ENCODE results near the gene RFWD3. TPM values are rescaled to one million over a fixed set of nuclear protein-coding genes. Genes with fewer than 3 reads are reported as not detected.

The RFWD3 gene
- total and polyA plus RNA-seq, 2 of the 13 experiments (the other 11 are each of a cell fraction or from before 2014, with no cell fraction given): 23.4 to 62.6 TPM

DNA sequence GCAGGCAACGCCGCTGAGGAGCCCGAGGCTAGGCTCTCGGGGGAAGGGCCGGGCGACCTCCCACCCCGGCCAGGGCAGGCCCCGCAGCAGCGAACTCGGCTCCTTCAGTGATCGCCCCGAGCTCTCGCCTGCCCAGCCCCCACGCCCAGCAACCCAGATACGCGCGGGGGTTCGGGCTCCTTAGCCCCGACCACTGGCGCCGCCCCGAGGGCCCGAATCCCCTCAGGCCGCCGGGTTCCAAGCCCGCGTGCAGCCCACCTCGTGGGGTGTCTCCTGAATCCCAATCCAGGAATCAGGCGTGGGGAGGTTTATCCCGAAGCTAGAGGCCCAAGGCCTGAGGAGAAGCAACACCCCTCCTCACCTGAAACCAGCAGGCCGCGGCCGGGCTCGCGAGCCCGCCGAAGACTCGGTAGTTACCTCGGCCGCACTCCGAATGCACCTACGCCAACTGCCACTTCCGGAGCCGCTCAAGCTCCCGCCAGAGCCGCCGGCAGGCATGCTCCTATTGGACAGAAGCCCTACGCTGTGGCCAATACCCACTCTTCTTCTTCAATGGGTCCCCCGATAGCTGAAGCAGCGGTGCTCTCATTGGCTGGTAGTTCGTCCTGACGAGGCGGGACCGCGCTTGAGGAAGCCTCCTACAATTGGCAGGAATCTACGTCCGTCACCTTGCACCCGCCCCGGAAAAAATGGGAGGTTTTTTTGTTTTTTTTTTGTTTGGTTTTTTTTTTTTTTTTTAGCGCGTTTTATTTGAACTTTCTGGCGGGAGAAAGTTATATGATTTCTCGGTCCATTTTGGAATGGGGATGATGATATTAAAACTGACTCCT lies at the start of gene RFWD3 (continued):
- TF ChIP-seq, protein P1, sequence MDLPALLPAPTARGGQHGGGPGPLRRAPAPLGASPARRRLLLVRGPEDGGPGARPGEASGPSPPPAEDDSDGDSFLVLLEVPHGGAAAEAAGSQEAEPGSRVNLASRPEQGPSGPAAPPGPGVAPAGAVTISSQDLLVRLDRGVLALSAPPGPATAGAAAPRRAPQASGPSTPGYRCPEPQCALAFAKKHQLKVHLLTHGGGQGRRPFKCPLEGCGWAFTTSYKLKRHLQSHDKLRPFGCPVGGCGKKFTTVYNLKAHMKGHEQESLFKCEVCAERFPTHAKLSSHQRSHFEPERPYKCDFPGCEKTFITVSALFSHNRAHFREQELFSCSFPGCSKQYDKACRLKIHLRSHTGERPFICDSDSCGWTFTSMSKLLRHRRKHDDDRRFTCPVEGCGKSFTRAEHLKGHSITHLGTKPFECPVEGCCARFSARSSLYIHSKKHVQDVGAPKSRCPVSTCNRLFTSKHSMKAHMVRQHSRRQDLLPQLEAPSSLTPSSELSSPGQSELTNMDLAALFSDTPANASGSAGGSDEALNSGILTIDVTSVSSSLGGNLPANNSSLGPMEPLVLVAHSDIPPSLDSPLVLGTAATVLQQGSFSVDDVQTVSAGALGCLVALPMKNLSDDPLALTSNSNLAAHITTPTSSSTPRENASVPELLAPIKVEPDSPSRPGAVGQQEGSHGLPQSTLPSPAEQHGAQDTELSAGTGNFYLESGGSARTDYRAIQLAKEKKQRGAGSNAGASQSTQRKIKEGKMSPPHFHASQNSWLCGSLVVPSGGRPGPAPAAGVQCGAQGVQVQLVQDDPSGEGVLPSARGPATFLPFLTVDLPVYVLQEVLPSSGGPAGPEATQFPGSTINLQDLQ (CRISPR knock-in tag; IDR thresholded peaks at IDR 0.05): no peak
- TF ChIP-seq, protein P2, sequence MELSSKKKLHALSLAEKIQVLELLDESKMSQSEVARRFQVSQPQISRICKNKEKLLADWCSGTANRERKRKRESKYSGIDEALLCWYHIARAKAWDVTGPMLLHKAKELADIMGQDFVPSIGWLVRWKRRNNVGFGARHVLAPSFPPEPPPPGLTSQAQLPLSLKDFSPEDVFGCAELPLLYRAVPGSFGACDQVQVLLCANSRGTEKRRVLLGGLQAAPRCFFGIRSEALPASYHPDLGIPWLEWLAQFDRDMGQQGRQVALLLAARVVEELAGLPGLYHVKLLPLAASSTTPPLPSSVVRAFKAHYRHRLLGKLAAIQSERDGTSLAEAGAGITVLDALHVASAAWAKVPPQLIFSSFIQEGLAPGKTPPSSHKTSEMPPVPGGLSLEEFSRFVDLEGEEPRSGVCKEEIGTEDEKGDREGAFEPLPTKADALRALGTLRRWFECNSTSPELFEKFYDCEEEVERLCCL (CRISPR knock-in tag; IDR thresholded peaks at IDR 0.05; ENCODE audit: borderline replicate concordance): peak; percentile 77; the same call in 1 of the 2 replicates
- TF ChIP-seq IRX3 (CRISPR knock-in tag; IDR thresholded peaks at IDR 0.05; ENCODE audit: borderline replicate concordance, low read depth): no peak
- TF ChIP-seq, protein P3, sequence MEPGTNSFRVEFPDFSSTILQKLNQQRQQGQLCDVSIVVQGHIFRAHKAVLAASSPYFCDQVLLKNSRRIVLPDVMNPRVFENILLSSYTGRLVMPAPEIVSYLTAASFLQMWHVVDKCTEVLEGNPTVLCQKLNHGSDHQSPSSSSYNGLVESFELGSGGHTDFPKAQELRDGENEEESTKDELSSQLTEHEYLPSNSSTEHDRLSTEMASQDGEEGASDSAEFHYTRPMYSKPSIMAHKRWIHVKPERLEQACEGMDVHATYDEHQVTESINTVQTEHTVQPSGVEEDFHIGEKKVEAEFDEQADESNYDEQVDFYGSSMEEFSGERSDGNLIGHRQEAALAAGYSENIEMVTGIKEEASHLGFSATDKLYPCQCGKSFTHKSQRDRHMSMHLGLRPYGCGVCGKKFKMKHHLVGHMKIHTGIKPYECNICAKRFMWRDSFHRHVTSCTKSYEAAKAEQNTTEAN (CRISPR knock-in tag; conservative IDR thresholded peaks at IDR 0.05): peak; percentile 74; the same call in 1 of the 2 replicates
- TF ChIP-seq SNAPC2 (CRISPR knock-in tag; IDR thresholded peaks at IDR 0.05): peak; percentile 0; the same call in 1 of the 2 replicates
- peak; percentile 50; the same call in 1 of the 2 replicates for TF ChIP-seq ZNF136 (CRISPR knock-in tag; IDR thresholded peaks at IDR 0.05; ENCODE audit: low read depth)
- TF ChIP-seq PAX8 (CRISPR knock-in tag; IDR thresholded peaks at IDR 0.05; ENCODE audit: borderline replicate concordance): peak; percentile 81; the same call in 1 of the 2 replicates
- no peak for TF ChIP-seq CENPX (CRISPR knock-in tag; IDR thresholded peaks at IDR 0.05)
- TF ChIP-seq TRIM24 (CRISPR knock-in tag; IDR thresholded peaks at IDR 0.05): no peak
- peak; percentile 90; the same call in 1 of the 2 replicates for TF ChIP-seq ZNF878 (CRISPR knock-in tag; IDR thresholded peaks at IDR 0.05)
- no peak for TF ChIP-seq PRPF4 (IDR thresholded peaks at IDR 0.05; ENCODE audit: low read depth, low read length, poor library complexity, severe bottlenecking)
- TF ChIP-seq SMARCE1 (IDR thresholded peaks at IDR 0.05; ENCODE audit: borderline replicate concordance): no peak
- TF ChIP-seq ZNF430 (CRISPR knock-in tag; IDR thresholded peaks at IDR 0.05): peak; percentile 90
- no peak for TF ChIP-seq ZNF354B (CRISPR knock-in tag; IDR thresholded peaks at IDR 0.05)
- no peak for TF ChIP-seq PHF21A (CRISPR knock-in tag; IDR thresholded peaks at IDR 0.05)
- no peak for TF ChIP-seq NFE2L2 (IDR thresholded peaks at IDR 0.05; ENCODE audit: low read length)
- no peak for TF ChIP-seq SUZ12 (IDR thresholded peaks at IDR 0.05; ENCODE audit: low read depth, low read length)
- TF ChIP-seq, protein P4, sequence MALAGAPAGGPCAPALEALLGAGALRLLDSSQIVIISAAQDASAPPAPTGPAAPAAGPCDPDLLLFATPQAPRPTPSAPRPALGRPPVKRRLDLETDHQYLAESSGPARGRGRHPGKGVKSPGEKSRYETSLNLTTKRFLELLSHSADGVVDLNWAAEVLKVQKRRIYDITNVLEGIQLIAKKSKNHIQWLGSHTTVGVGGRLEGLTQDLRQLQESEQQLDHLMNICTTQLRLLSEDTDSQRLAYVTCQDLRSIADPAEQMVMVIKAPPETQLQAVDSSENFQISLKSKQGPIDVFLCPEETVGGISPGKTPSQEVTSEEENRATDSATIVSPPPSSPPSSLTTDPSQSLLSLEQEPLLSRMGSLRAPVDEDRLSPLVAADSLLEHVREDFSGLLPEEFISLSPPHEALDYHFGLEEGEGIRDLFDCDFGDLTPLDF (CRISPR knock-in tag; IDR thresholded peaks at IDR 0.05): peak; percentile 97
- TF ChIP-seq ZNF501 (CRISPR knock-in tag; IDR thresholded peaks at IDR 0.05): peak; percentile 58
- peak; percentile 60; the same call in 1 of the 2 replicates for TF ChIP-seq ZMAT3 (CRISPR knock-in tag; conservative IDR thresholded peaks at IDR 0.05)
- TF ChIP-seq, protein P5, sequence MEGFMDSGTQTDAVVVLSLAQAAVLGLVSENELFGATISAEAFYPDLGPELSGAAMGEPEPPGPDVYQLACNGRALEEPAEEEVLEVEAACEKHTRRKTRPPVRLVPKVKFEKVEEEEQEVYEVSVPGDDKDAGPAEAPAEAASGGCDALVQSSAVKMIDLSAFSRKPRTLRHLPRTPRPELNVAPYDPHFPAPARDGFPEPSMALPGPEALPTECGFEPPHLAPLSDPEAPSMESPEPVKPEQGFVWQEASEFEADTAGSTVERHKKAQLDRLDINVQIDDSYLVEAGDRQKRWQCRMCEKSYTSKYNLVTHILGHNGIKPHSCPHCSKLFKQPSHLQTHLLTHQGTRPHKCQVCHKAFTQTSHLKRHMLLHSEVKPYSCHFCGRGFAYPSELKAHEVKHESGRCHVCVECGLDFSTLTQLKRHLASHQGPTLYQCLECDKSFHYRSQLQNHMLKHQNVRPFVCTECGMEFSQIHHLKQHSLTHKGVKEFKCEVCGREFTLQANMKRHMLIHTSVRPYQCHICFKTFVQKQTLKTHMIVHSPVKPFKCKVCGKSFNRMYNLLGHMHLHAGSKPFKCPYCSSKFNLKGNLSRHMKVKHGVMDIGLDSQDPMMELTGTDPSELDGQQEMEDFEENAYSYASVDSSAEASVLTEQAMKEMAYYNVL (CRISPR knock-in tag; IDR thresholded peaks at IDR 0.05; ENCODE audit: borderline replicate concordance): peak; percentile 70; the same call in 1 of the 2 replicates

Measured in HepG2 (cell line).